Measurements from ENCODE around the gene HMCN2. TPM values are rescaled to one million over a fixed set of nuclear protein-coding genes. Genes with fewer than 3 reads are reported as not detected.

The HMCN2 gene
- total and polyA plus RNA-seq, 8 donors = 0.41 to 5.3 (median 0.76) TPM

GRCh38 chr9:130451509-130452388 lies 186.2 kb downstream of the HMCN2 start:
- 31 to 34% methylated on average over 22 to 23 of the region's 23 CpGs for whole genome bisulfite sequencing, 2 donors
- FAIRE-seq = no peak
- peak in 1 of 4 donors; percentile 23 for TF ChIP-seq CTCF (IDR thresholded peaks at IDR 0.05)

GRCh38 chr9:130452835-130453234 lies 187.3 kb downstream of the HMCN2 start:
- no peaks in the 10 kb centered on the region for H3K36me3 ChIP-seq
- TF ChIP-seq CTCF (IDR thresholded peaks at IDR 0.05) = no peak
- whole genome bisulfite sequencing, 2 donors = 95 to 98% methylated on average over 4 of the region's 4 CpGs
- H3K4me3 ChIP-seq = no peak overlapping the region
- intact Hi-C loops (cut with DNase I) = no loop called here
- H3K27me3 ChIP-seq = no peaks in the 10 kb centered on the region
- H3K27ac ChIP-seq = peak overlapping the region in 1 of 4 donors; percentile 41
- ATAC-seq (no peak), DNase-seq (peak in 2 of 6 donors; percentile 8 to 22), FAIRE-seq (no peak)
- no peaks in the 10 kb centered on the region for H3K9me3 ChIP-seq
- H3K4me1 ChIP-seq = peaks cover 24 to 35% (median 24%) of the 10 kb centered on the region in 3 donors

More at GRCh38 chr9:130451509-130452388, 186.2 kb downstream of the HMCN2 start:
- intact Hi-C loops (cut with DNase I) = no loop called here
- ATAC-seq = peak; percentile 57 to 70 (median 63)
- peaks cover 24 to 40% (median 24%) of the 10 kb centered on the region in 3 donors for H3K4me1 ChIP-seq
- H3K4me3 ChIP-seq = no peak overlapping the region
- no peaks in the 10 kb centered on the region for H3K36me3 ChIP-seq
- peak; percentile 78 to 92 (median 82) for DNase-seq
- H3K27ac ChIP-seq = peak overlapping the region; percentile 48 to 61 (median 60)
- no peaks in the 10 kb centered on the region for H3K27me3 ChIP-seq
- no peaks in the 10 kb centered on the region for H3K9me3 ChIP-seq

- intact Hi-C loops (cut with DNase I) = no loop called here
- FAIRE-seq (no peak), DNase-seq (peak; percentile 76 to 94 (median 86)), ATAC-seq (peak; percentile 38 to 64 (median 51))
- 19 to 26% methylated on average over 7 of the region's 7 CpGs for WGBS, 2 donors
- Histone ChIP-seq H3K27me3 (no peaks in the 10 kb centered on the region), H3K9me3 (no peaks in the 10 kb centered on the region), H3K36me3 (no peaks in the 10 kb centered on the region), H3K4me3 (no peak overlapping the region), H3K4me1 (peaks cover 24 to 35% (median 24%) of the 10 kb centered on the region in 3 donors), H3K27ac (peak overlapping the region in 2 of 4 donors; percentile 27 to 41)
- TF ChIP-seq CTCF (IDR thresholded peaks at IDR 0.05) = no peak
Measured at GRCh38 chr9:130453487-130453886, 187.9 kb downstream of the HMCN2 start.

- Histone ChIP-seq H3K4me3 (no peak overlapping the region), H3K9me3 (no peaks in the 10 kb centered on the region), H3K4me1 (peaks cover 24 to 35% (median 24%) of the 10 kb centered on the region in 3 donors), H3K36me3 (no peaks in the 10 kb centered on the region), H3K27ac (peak overlapping the region in 2 of 4 donors; percentile 27 to 41), H3K27me3 (no peaks in the 10 kb centered on the region)
- TF ChIP-seq CTCF (IDR thresholded peaks at IDR 0.05) = no peak
- intact Hi-C loops (cut with DNase I) = no loop called here
- WGBS, 2 donors = 89 to 91% methylated on average over 10 of the region's 10 CpGs
- FAIRE-seq (no peak), ATAC-seq (no peak), DNase-seq (peak in 2 of 6 donors; percentile 7 to 30)
Measured at GRCh38 chr9:130454096-130454811, 188.7 kb downstream of the HMCN2 start.
